NB4 (cell line): ENCODE results near the gene SIX6.

Source experiments
- DNase-seq: peaks from one replicate; pipeline ENCODE4 v3.0.0; 2010; ENCODE audit warnings: low read depth
- H3K4me3 ChIP-seq: one replicate; pipeline ENCODE4 v1.5.1; 2011; ENCODE audit warnings: mild to moderate bottlenecking, low read depth, low read length, moderate library complexity
- CTCF ChIP-seq: IDR thresholded peaks from one replicate; pipeline ENCODE4 v1.5.1; 2012; ENCODE audit warnings: low read depth, low read length
- MAX ChIP-seq: IDR thresholded peaks from 2 replicates; pipeline ENCODE4 v1.6.1; 2011; ENCODE audit warnings: low read depth, low read length
- MYC ChIP-seq: IDR thresholded peaks from 2 replicates; pipeline ENCODE4 v1.6.1; 2011; ENCODE audit warnings: low read depth, low read length
- POLR2A ChIP-seq: IDR thresholded peaks from 2 replicates; pipeline ENCODE4 v1.6.1; 2011; ENCODE audit warnings: mild to moderate bottlenecking; ENCODE audit not compliant: insufficient read length; ENCODE audit errors: extremely low read depth

The SIX6 gene

GRCh38 chr14:60488175-60488574, 20.8 kb upstream of the SIX6 start:
- no peak for DNase-seq
- H3K4me3 ChIP-seq, result no peak overlapping the region
- TF ChIP-seq MAX, result no peak
- no peak for TF ChIP-seq POLR2A
- no peak for TF ChIP-seq CTCF
- no peak for TF ChIP-seq MYC

- no peak overlapping the region for H3K4me3 ChIP-seq
- no peak for TF ChIP-seq MYC
- DNase-seq, result no peak
Measured at GRCh38 chr14:60490270-60490669, 18.7 kb upstream of the SIX6 start.

GRCh38 chr14:60495946-60496345, 13.0 kb upstream of the SIX6 start:
- H3K4me3 ChIP-seq, result no peak overlapping the region
- no peak for DNase-seq
- TF ChIP-seq MYC, result no peak

- H3K4me3 ChIP-seq, result no peak overlapping the region
- no peak for TF ChIP-seq POLR2A
- no peak for TF ChIP-seq CTCF
- TF ChIP-seq MAX, result no peak
- TF ChIP-seq MYC, result no peak
- DNase-seq, result no peak
Measured at GRCh38 chr14:60502541-60502940, 6.4 kb upstream of the SIX6 start.

- TF ChIP-seq MYC (no peak), MAX (no peak), CTCF (no peak)
- no peak for DNase-seq
- no peak overlapping the region for H3K4me3 ChIP-seq
Measured at GRCh38 chr14:60505448-60505847, 3.5 kb upstream of the SIX6 start.

GRCh38 chr14:60506010-60506409, 2.9 kb upstream of the SIX6 start:
- no peak for DNase-seq
- no peak for TF ChIP-seq POLR2A
- TF ChIP-seq CTCF, result no peak
- TF ChIP-seq MAX, result no peak
- TF ChIP-seq MYC, result no peak
- no peak overlapping the region for H3K4me3 ChIP-seq

GRCh38 chr14:60506462-60506984, 2.4 kb upstream of the SIX6 start:
- no peak overlapping the region for H3K4me3 ChIP-seq
- DNase-seq, result no peak
- TF ChIP-seq MAX, result no peak
